ENCODE results near the gene MLC1. TPM values are rescaled to one million over a fixed set of nuclear protein-coding genes. Genes with fewer than 3 reads are reported as not detected.
A peak's percentile ranks its signal among the peaks of the same experiment; 100 is the strongest.

The MLC1 gene
- total and polyA plus RNA-seq, 7 donors = under 0.01 TPM; not detected in 6

GRCh38 chr22:50014655-50015401 lies 70.4 kb downstream of the MLC1 start:
- Histone ChIP-seq H3K27me3 (ENCODE audit: insufficient read depth in 3 of 3, low read length in 2 of 3) (peaks cover 0 to 76% (median 40%) of the 10 kb centered on the region in 3 donors), H3K36me3 (ENCODE audit: insufficient read depth in 1 of 2, low read depth in 1 of 2) (no peaks in the 10 kb centered on the region), H3K4me3 (no peak overlapping the region), H3K27ac (no peak overlapping the region), H3K4me1 (no peaks in the 10 kb centered on the region), H3K9me3 (no peaks in the 10 kb centered on the region)
- TF ChIP-seq, protein P1, sequence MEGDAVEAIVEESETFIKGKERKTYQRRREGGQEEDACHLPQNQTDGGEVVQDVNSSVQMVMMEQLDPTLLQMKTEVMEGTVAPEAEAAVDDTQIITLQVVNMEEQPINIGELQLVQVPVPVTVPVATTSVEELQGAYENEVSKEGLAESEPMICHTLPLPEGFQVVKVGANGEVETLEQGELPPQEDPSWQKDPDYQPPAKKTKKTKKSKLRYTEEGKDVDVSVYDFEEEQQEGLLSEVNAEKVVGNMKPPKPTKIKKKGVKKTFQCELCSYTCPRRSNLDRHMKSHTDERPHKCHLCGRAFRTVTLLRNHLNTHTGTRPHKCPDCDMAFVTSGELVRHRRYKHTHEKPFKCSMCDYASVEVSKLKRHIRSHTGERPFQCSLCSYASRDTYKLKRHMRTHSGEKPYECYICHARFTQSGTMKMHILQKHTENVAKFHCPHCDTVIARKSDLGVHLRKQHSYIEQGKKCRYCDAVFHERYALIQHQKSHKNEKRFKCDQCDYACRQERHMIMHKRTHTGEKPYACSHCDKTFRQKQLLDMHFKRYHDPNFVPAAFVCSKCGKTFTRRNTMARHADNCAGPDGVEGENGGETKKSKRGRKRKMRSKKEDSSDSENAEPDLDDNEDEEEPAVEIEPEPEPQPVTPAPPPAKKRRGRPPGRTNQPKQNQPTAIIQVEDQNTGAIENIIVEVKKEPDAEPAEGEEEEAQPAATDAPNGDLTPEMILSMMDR (IDR thresholded peaks at IDR 0.05) = no peak
- no peak for DNase-seq
- intact Hi-C loops (cut with DNase I) = no loop called here
- 1 to 3% (median 2%) methylated on average over 66 to 90 of the region's 91 CpGs for WGBS, 3 donors
- ATAC-seq = no peak

GRCh38 chr22:50014053-50014501 lies 71.1 kb downstream of the MLC1 start:
- Histone ChIP-seq H3K4me1 (no peaks in the 10 kb centered on the region), H3K27ac (no peak overlapping the region), H3K36me3 (ENCODE audit: insufficient read depth in 1 of 2, low read depth in 1 of 2) (no peaks in the 10 kb centered on the region), H3K27me3 (ENCODE audit: insufficient read depth in 3 of 3, low read length in 2 of 3) (peaks cover 0 to 80% (median 43%) of the 10 kb centered on the region in 3 donors), H3K4me3 (no peak overlapping the region), H3K9me3 (no peaks in the 10 kb centered on the region)
- ATAC-seq (no peak), DNase-seq (no peak)
- intact Hi-C loops (cut with DNase I) = no loop called here
- TF ChIP-seq, protein P1 (IDR thresholded peaks at IDR 0.05) = no peak
- 30 to 38% (median 31%) methylated on average over 15 to 16 of the region's 16 CpGs for WGBS, 3 donors

- H3K4me1 ChIP-seq = no peaks in the 10 kb centered on the region
- H3K27ac ChIP-seq = no peak within 1 kb of the TSS
- DNase-seq (no peak), ATAC-seq (peak in 1 of 4 donors; percentile 58)
- intact Hi-C loops (cut with DNase I) = no loop called here
- WGBS, 3 donors = 53 to 56% (median 55%) methylated on average over 24 to 29 of the region's 29 CpGs
- H3K36me3 ChIP-seq (ENCODE audit: insufficient read depth in 1 of 2, low read depth in 1 of 2) = no peaks in the 10 kb centered on the region
- no peaks in the 10 kb centered on the region for H3K9me3 ChIP-seq
- peaks cover 0 to 76% (median 43%) of the 10 kb centered on the region in 3 donors for H3K27me3 ChIP-seq (ENCODE audit: insufficient read depth in 3 of 3, low read length in 2 of 3)
- H3K4me3 ChIP-seq = no peak within 1 kb of the TSS
- TF ChIP-seq, protein P1 (IDR thresholded peaks at IDR 0.05) = no peak
These were observed 72.7 kb downstream of the MLC1 start, which contains the start of gene IL17REL for GRCh38 chr22:50012211-50013181. Gene IL17REL (minus strand): TSS chr22:50012765. CDS start chr22:50012646, 119 bp downstream.

DNA sequence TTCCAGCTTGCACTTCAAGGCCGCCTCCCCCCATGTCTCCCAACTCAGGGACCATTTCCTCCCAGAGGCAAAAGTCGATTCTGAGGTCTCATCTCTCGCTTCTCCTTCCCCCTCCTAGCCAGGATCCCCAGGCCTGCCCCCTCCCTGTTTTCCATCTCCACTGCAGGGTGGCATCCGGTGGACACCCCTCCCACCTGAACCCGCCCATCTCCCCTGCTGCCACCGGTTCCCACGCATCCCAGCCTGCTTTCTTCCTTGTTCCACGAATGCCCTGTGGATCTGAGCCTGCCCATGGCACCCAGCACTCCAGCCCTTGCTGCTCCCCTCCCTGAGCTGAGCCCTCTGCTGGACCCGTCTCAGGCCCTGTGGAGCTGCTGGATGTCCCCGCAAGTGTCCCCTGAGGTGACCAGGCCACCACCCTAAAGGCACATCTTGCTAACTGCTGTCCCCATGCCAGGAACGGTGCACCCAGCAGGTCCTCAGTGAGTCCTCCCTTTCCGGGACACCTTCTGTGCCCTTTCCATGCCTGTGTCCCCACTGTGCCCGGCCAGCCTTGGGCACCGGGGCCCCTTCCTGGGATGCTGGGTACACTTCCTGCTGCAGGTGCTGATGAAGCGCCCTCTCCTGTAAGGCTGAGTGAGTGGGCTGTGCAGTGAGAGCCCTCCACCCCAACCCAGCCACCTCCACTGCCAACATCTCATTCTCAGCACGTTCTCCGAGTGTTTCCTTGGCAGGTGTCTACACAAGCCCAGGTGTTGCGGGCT lies 73.6 kb downstream of the MLC1 start:
- Histone ChIP-seq H3K4me3 (no peak overlapping the region), H3K36me3 (ENCODE audit: insufficient read depth in 1 of 2, low read depth in 1 of 2) (no peaks in the 10 kb centered on the region), H3K9me3 (no peaks in the 10 kb centered on the region), H3K4me1 (no peaks in the 10 kb centered on the region), H3K27ac (no peak overlapping the region), H3K27me3 (ENCODE audit: insufficient read depth in 3 of 3, low read length in 2 of 3) (peaks cover 0 to 68% (median 40%) of the 10 kb centered on the region in 3 donors)
- DNase-seq (no peak), ATAC-seq (no peak)
- TF ChIP-seq, protein P1 (IDR thresholded peaks at IDR 0.05) = no peak
- intact Hi-C loops (cut with DNase I) = no loop called here
- 43 to 47% (median 43%) methylated on average over 17 to 18 of the region's 18 CpGs for WGBS, 3 donors

Data from psoas muscle (tissue), 8 donors.